Measurements from ENCODE around the gene GALNTL6. TPM values are rescaled to one million over a fixed set of nuclear protein-coding genes. Genes with fewer than 3 reads are reported as not detected.

GALNTL6 gene
- total and polyA plus RNA-seq, 2 experiments from 2014 or later = not detected

GRCh38 chr4:172946503-172946902 is 1133.3 kb downstream of the GALNTL6 start:
- no peak for TF ChIP-seq EZH2phosphoT487 (IDR thresholded peaks at IDR 0.05; ENCODE audit: insufficient read depth, low read depth)
- no peak for TF ChIP-seq EZH2 (IDR thresholded peaks at IDR 0.05; ENCODE audit: insufficient read depth, poor library complexity, severe bottlenecking)
- Histone ChIP-seq H3K27ac (no peak overlapping the region), H3K79me2 (ENCODE audit: insufficient read depth) (no peaks in the 10 kb centered on the region), H3K27me3 (replicated peaks; ENCODE audit: insufficient read depth) (0 out of 2 replicates have a peak, but pooled peaks cover 10% of the 10 kb centered on the region), H3K9ac (no peak overlapping the region), H3K4me2 (ENCODE audit: unreplicated experiment) (no peak overlapping the region), H3F3A (ENCODE audit: insufficient read depth) (no peaks in the 10 kb centered on the region), H3K4me3 (no peak overlapping the region), H3K9me2 (ENCODE audit: insufficient read depth) (no peaks in the 10 kb centered on the region), H3K36me3 (ENCODE audit: low read depth) (no peaks in the 10 kb centered on the region), H2AFZ (no peak overlapping the region), H4K20me1 (ENCODE audit: insufficient read depth) (no peaks in the 10 kb centered on the region), H3K9me3 (ENCODE audit: low read depth) (no peaks in the 10 kb centered on the region), H3K4me1 (ENCODE audit: insufficient read depth) (no peaks in the 10 kb centered on the region)
- DNase-seq = no peak
- in situ Hi-C loops (cut with MboI) = no loop called here
- 21 to 32% methylated on average over 1 of the region's 1 CpG for WGBS, 2 experiments (ENCODE audit: low coverage in 1 of 2, low lambda C conversion rate in 2 of 2, missing lambda C conversion rate in 2 of 2)

GRCh38 chr4:172947594-172947993 is 1134.4 kb downstream of the GALNTL6 start:
- Histone ChIP-seq H2AFZ (no peak overlapping the region), H3K9ac (no peak overlapping the region), H4K20me1 (ENCODE audit: insufficient read depth) (no peaks in the 10 kb centered on the region), H3K4me3 (no peak overlapping the region), H3K27me3 (replicated peaks; ENCODE audit: insufficient read depth) (0 out of 2 replicates have a peak, but pooled peaks cover 10% of the 10 kb centered on the region), H3K4me1 (ENCODE audit: insufficient read depth) (no peaks in the 10 kb centered on the region), H3K9me2 (ENCODE audit: insufficient read depth) (no peaks in the 10 kb centered on the region), H3K79me2 (ENCODE audit: insufficient read depth) (no peaks in the 10 kb centered on the region), H3K4me2 (ENCODE audit: unreplicated experiment) (no peak overlapping the region), H3F3A (ENCODE audit: insufficient read depth) (no peaks in the 10 kb centered on the region), H3K36me3 (ENCODE audit: low read depth) (no peaks in the 10 kb centered on the region), H3K27ac (no peak overlapping the region), H3K9me3 (ENCODE audit: low read depth) (no peaks in the 10 kb centered on the region)
- in situ Hi-C loops (cut with MboI) = no loop called here
- TF ChIP-seq EZH2 (IDR thresholded peaks at IDR 0.05; ENCODE audit: insufficient read depth, poor library complexity, severe bottlenecking) = no peak
- TF ChIP-seq EZH2phosphoT487 (IDR thresholded peaks at IDR 0.05; ENCODE audit: insufficient read depth, low read depth) = no peak
- no peak for DNase-seq
- WGBS, 2 experiments (ENCODE audit: low coverage in 1 of 2, low lambda C conversion rate in 2 of 2, missing lambda C conversion rate in 2 of 2) = 49 to 55% methylated on average over 3 of the region's 3 CpGs

DNA sequence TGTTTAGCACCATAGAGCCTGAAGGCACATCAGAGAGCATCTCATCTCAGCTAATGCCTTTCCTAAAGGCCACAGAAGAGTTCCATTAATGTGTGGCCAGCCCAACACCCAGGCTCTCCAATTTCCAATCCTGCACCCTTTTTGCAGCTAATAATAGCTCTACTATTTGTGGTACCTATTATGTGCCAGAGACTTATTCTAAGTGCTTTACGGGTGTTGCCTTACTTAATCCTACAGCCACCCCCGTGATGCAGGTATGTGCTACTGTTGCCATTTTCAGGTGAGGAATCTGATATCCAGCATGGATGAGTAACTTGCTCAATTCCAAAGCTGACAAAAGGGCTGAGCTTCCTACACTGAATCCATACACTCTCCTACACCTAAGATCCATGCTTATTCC is 1137.8 kb downstream of the GALNTL6 start:
- WGBS, 2 experiments (ENCODE audit: low coverage in 1 of 2, low lambda C conversion rate in 2 of 2, missing lambda C conversion rate in 2 of 2) = 67% methylated on average over 2 of the region's 2 CpGs
- no peaks in the 10 kb centered on the region for H3K9me3 ChIP-seq (ENCODE audit: low read depth)
- H3F3A ChIP-seq (ENCODE audit: insufficient read depth) = no peaks in the 10 kb centered on the region
- no peak overlapping the region for H3K4me2 ChIP-seq (ENCODE audit: unreplicated experiment)
- no peak overlapping the region for H3K9ac ChIP-seq
- peaks cover 4% of the 10 kb centered on the region; the same call in 1 of the 2 replicates for H3K27me3 ChIP-seq (replicated peaks; ENCODE audit: insufficient read depth)
- H3K36me3 ChIP-seq (ENCODE audit: low read depth) = no peaks in the 10 kb centered on the region
- DNase-seq = no peak
- no peaks in the 10 kb centered on the region for H3K4me1 ChIP-seq (ENCODE audit: insufficient read depth)
- H3K4me3 ChIP-seq = no peak overlapping the region
- TF ChIP-seq EZH2 (IDR thresholded peaks at IDR 0.05; ENCODE audit: insufficient read depth, poor library complexity, severe bottlenecking) (no peak), EZH2phosphoT487 (IDR thresholded peaks at IDR 0.05; ENCODE audit: insufficient read depth, low read depth) (no peak)
- H3K79me2 ChIP-seq (ENCODE audit: insufficient read depth) = no peaks in the 10 kb centered on the region
- no peaks in the 10 kb centered on the region for H3K9me2 ChIP-seq (ENCODE audit: insufficient read depth)
- no peak overlapping the region for H3K27ac ChIP-seq
- H2AFZ ChIP-seq = no peak overlapping the region
- in situ Hi-C loops (cut with MboI) = no loop called here
- no peaks in the 10 kb centered on the region for H4K20me1 ChIP-seq (ENCODE audit: insufficient read depth)

- H3K27ac ChIP-seq = no peak overlapping the region
- no peak overlapping the region for H3K9ac ChIP-seq
- H3K4me1 ChIP-seq (ENCODE audit: insufficient read depth) = no peaks in the 10 kb centered on the region
- H3K27me3 ChIP-seq (replicated peaks; ENCODE audit: insufficient read depth) = no peaks in the 10 kb centered on the region; the same call in 1 of the 2 replicates
- DNase-seq = no peak
- in situ Hi-C loops (cut with MboI) = no loop called here
- H3F3A ChIP-seq (ENCODE audit: insufficient read depth) = no peaks in the 10 kb centered on the region
- no peak overlapping the region for H2AFZ ChIP-seq
- no peaks in the 10 kb centered on the region for H3K9me2 ChIP-seq (ENCODE audit: insufficient read depth)
- TF ChIP-seq EZH2 (IDR thresholded peaks at IDR 0.05; ENCODE audit: insufficient read depth, poor library complexity, severe bottlenecking) (no peak), EZH2phosphoT487 (IDR thresholded peaks at IDR 0.05; ENCODE audit: insufficient read depth, low read depth) (no peak)
- no peaks in the 10 kb centered on the region for H3K79me2 ChIP-seq (ENCODE audit: insufficient read depth)
- H3K4me3 ChIP-seq = no peak overlapping the region
- 60 to 62% methylated on average over 11 of the region's 11 CpGs for WGBS, 2 experiments (ENCODE audit: low coverage in 1 of 2, low lambda C conversion rate in 2 of 2, missing lambda C conversion rate in 2 of 2)
- H4K20me1 ChIP-seq (ENCODE audit: insufficient read depth) = no peaks in the 10 kb centered on the region
- no peak overlapping the region for H3K4me2 ChIP-seq (ENCODE audit: unreplicated experiment)
- H3K36me3 ChIP-seq (ENCODE audit: low read depth) = no peaks in the 10 kb centered on the region
- H3K9me3 ChIP-seq (ENCODE audit: low read depth) = no peaks in the 10 kb centered on the region
These were observed 1138.7 kb downstream of the GALNTL6 start for GRCh38 chr4:172951679-172952451.
